Neural cell (in vitro differentiated cells): ENCODE data around the gene CDR2.

Source experiments
- CTCF ChIP-seq: fragments of 450-650 bp; IDR thresholded peaks from 2 replicates; pipeline ENCODE4 v1.5.1; 2014; ENCODE audit warnings: antibody characterized with exemption, mild to moderate bottlenecking, moderate library complexity; ENCODE audit not compliant: poor library complexity, severe bottlenecking
- EP300 ChIP-seq: fragments of 450-650 bp; conservative IDR thresholded peaks from 2 replicates; pipeline ENCODE4 v1.6.1; 2014; ENCODE audit warnings: antibody characterized with exemption, mild to moderate bottlenecking, moderate library complexity; ENCODE audit not compliant: poor library complexity, severe bottlenecking
- EZH2 ChIP-seq: fragments of 200-600, 300-800 bp; shearing (Covaris generic), sonication (generic); IDR thresholded peaks from 2 replicates; pipeline ENCODE4 v1.6.1; 2014; ENCODE audit warnings: antibody characterized with exemption, low read length, borderline replicate concordance, mild to moderate bottlenecking; ENCODE audit not compliant: insufficient read depth, poor library complexity, severe bottlenecking
- MXI1 ChIP-seq: fragments of 450-650 bp; conservative IDR thresholded peaks from 2 replicates; pipeline ENCODE4 v1.6.1; 2014; ENCODE audit warnings: antibody characterized with exemption, mild to moderate bottlenecking; ENCODE audit not compliant: poor library complexity, severe bottlenecking
- POLR2AphosphoS5 ChIP-seq: IDR thresholded peaks from 2 replicates; pipeline ENCODE4 v1.6.1; 2012
- RAD21 ChIP-seq: fragments of 450-650 bp; conservative IDR thresholded peaks from 2 replicates; pipeline ENCODE4 v1.6.1; 2014; ENCODE audit warnings: antibody characterized with exemption, mild to moderate bottlenecking, moderate library complexity
- REST ChIP-seq: IDR thresholded peaks from 2 replicates; pipeline ENCODE4 v1.6.1; 2012; ENCODE audit warnings: borderline replicate concordance
- SMC3 ChIP-seq: fragments of 450-650 bp; conservative IDR thresholded peaks from 2 replicates; pipeline ENCODE4 v1.6.1; 2014; ENCODE audit warnings: antibody characterized with exemption, mild to moderate bottlenecking, moderate library complexity; ENCODE audit not compliant: poor library complexity
- TAF1 ChIP-seq: IDR thresholded peaks from 2 replicates; pipeline ENCODE4 v1.6.1; 2012; ENCODE audit warnings: low read depth

GRCh38 chr16:22375963-22376640 lies 1.7 kb upstream of the CDR2 start:
- TF ChIP-seq CTCF (no peak), TAF1 (no peak), EZH2 (no peak), SMC3 (no peak), EP300 (no peak), RAD21 (no peak), POLR2AphosphoS5 (no peak), MXI1 (no peak), REST (no peak)
